ENCODE measurements around the gene KDM7A. TPM values are rescaled to one million over a fixed set of nuclear protein-coding genes. Genes with fewer than 3 reads are reported as not detected.

The KDM7A gene
- total RNA-seq, 1 experiment from 2014 or later = 1.5 TPM

- H3K27ac ChIP-seq = no peak overlapping the region
- no peaks in the 10 kb centered on the region for H3F3A ChIP-seq (ENCODE audit: insufficient read depth, low read depth)
Observed at GRCh38 chr7:140096459-140096858, 80.3 kb downstream of the KDM7A start.

GRCh38 chr7:140093375-140093774 is 83.4 kb downstream of the KDM7A start:
- TF ChIP-seq EZH2 (IDR thresholded peaks at IDR 0.05; ENCODE audit: low read depth) (no peak), CTCF (conservative IDR thresholded peaks at IDR 0.05) (no peak)
- H3K27ac ChIP-seq = no peak overlapping the region
- BruUV-seq (replicated peaks) = no TSS peak
- CTCF ChIA-PET = no interaction called here
- POLR2A ChIA-PET (ENCODE audit: unreplicated experiment) = no interaction called here
- no peaks in the 10 kb centered on the region for H3K4me1 ChIP-seq (replicated peaks; ENCODE audit: insufficient read depth)
- H3K4me2 ChIP-seq = no peak overlapping the region
- intact Hi-C loops (cut with micrococcal nuclease; ENCODE audit: unreplicated experiment) = no loop called here
- no peaks in the 10 kb centered on the region for H3K9me2 ChIP-seq (ENCODE audit: insufficient read depth)
- H3K79me2 ChIP-seq (ENCODE audit: low read depth) = no peaks in the 10 kb centered on the region
- H3F3A ChIP-seq (ENCODE audit: insufficient read depth, low read depth) = no peaks in the 10 kb centered on the region
- H3K9me3 ChIP-seq (ENCODE audit: insufficient read depth, low read depth) = no peaks in the 10 kb centered on the region
- H2AFZ ChIP-seq = no peak overlapping the region
- H3K27me3 ChIP-seq (ENCODE audit: insufficient read depth, low read depth) = no peaks in the 10 kb centered on the region
- H4K20me1 ChIP-seq (ENCODE audit: insufficient read depth) = no peaks in the 10 kb centered on the region
- no peaks in the 10 kb centered on the region for H3K36me3 ChIP-seq (ENCODE audit: low read depth)
- H3K4me3 ChIP-seq = no peak overlapping the region
- DNase-seq = no peak

More at GRCh38 chr7:140096459-140096858, 80.3 kb downstream of the KDM7A start:
- Histone ChIP-seq H3K9me3 (ENCODE audit: insufficient read depth, low read depth) (no peaks in the 10 kb centered on the region), H3K4me2 (no peak overlapping the region), H3K4me3 (no peak overlapping the region), H3K9me2 (ENCODE audit: insufficient read depth) (no peaks in the 10 kb centered on the region), H3K36me3 (ENCODE audit: low read depth) (no peaks in the 10 kb centered on the region), H4K20me1 (ENCODE audit: insufficient read depth) (no peaks in the 10 kb centered on the region), H3K79me2 (ENCODE audit: low read depth) (no peaks in the 10 kb centered on the region), H3K4me1 (replicated peaks; ENCODE audit: insufficient read depth) (no peaks in the 10 kb centered on the region), H2AFZ (no peak overlapping the region), H3K27me3 (ENCODE audit: insufficient read depth, low read depth) (no peaks in the 10 kb centered on the region)
- no peak for TF ChIP-seq EZH2 (IDR thresholded peaks at IDR 0.05; ENCODE audit: low read depth)
- no peak for TF ChIP-seq CTCF (conservative IDR thresholded peaks at IDR 0.05)
- no TSS peak for BruUV-seq (replicated peaks)
- no peak for DNase-seq
- ChIA-PET POLR2A (ENCODE audit: unreplicated experiment) (no interaction called here), CTCF (no interaction called here)
- intact Hi-C loops (cut with micrococcal nuclease; ENCODE audit: unreplicated experiment) = no loop called here

GRCh38 chr7:140085447-140085846 is 91.3 kb downstream of the KDM7A start:
- Histone ChIP-seq H2AFZ (no peak overlapping the region), H4K20me1 (ENCODE audit: insufficient read depth) (no peaks in the 10 kb centered on the region), H3K4me2 (no peak overlapping the region), H3K9me3 (ENCODE audit: insufficient read depth, low read depth) (no peaks in the 10 kb centered on the region), H3K27ac (no peak overlapping the region), H3K9me2 (ENCODE audit: insufficient read depth) (no peaks in the 10 kb centered on the region), H3K36me3 (ENCODE audit: low read depth) (no peaks in the 10 kb centered on the region), H3K4me1 (replicated peaks; ENCODE audit: insufficient read depth) (no peaks in the 10 kb centered on the region), H3F3A (ENCODE audit: insufficient read depth, low read depth) (no peaks in the 10 kb centered on the region), H3K27me3 (ENCODE audit: insufficient read depth, low read depth) (no peaks in the 10 kb centered on the region), H3K79me2 (ENCODE audit: low read depth) (no peaks in the 10 kb centered on the region), H3K4me3 (no peak overlapping the region)
- intact Hi-C loops (cut with micrococcal nuclease; ENCODE audit: unreplicated experiment) = no loop called here
- no peak for DNase-seq
- TF ChIP-seq EZH2 (IDR thresholded peaks at IDR 0.05; ENCODE audit: low read depth) (no peak), CTCF (conservative IDR thresholded peaks at IDR 0.05) (no peak)
- BruUV-seq (replicated peaks) = no TSS peak
- CTCF ChIA-PET = no interaction called here
- POLR2A ChIA-PET (ENCODE audit: unreplicated experiment) = interaction anchor here (0.7 kb wide), 1 partner anchor 437 kb away, joined by 3 read pairs; no protein-coding TSS in a partner anchor

All from PC-9 (cell line).